MCF 10A (cell line): Measurements from ENCODE around the gene HAUS8. TPM values are rescaled to one million over a fixed set of nuclear protein-coding genes. Genes with fewer than 3 reads are reported as not detected.

Source experiments
- BruUV-seq: library from RNA; stranded (reverse); fragments of 400-500 nt; replicated peaks from 2 replicates; lab custom pipeline; 2021; lab: Mats Ljungman, UMichigan
- CTCF ChIA-PET: fragments of 300-600 bp; sonication (Branson Sonifier 250); formaldehyde crosslinking; extraction: SDS; loops from one replicate; lab custom pipeline; 2021; ENCODE audit warnings: antibody characterized with exemption, inconsistent platforms; lab: Yijun Ruan, JAX
- POLR2A ChIA-PET: fragments of 300-600, 350-650 bp; sonication (Branson Sonifier 250); formaldehyde crosslinking; extraction: SDS; loops from one replicate; lab custom pipeline; 2020; ENCODE audit warnings: antibody characterized with exemption, inconsistent platforms; lab: Yijun Ruan, JAX
- DNase-seq: peaks from one replicate; pipeline ENCODE4 v3.0.0-alpha.2; 2018; ENCODE audit not compliant: unreplicated experiment
- H3K27ac Mint-ChIP-seq: one replicate; pipeline ENCODE4 v1.8.0; 2022; ENCODE audit warnings: mild to moderate bottlenecking, low read depth, mixed read lengths; ENCODE audit not compliant: unreplicated experiment
- H3K27me3 Mint-ChIP-seq: one replicate; pipeline ENCODE4 v1.8.0; 2022; ENCODE audit warnings: mixed read lengths; ENCODE audit not compliant: insufficient read depth, unreplicated experiment
- H3K36me3 Mint-ChIP-seq: one replicate; pipeline ENCODE4 v1.8.0; 2022; ENCODE audit warnings: mild to moderate bottlenecking, moderate library complexity, mixed read lengths; ENCODE audit not compliant: insufficient read depth, unreplicated experiment
- H3K4me1 Mint-ChIP-seq: one replicate; pipeline ENCODE4 v1.8.0; 2022; ENCODE audit warnings: mixed read lengths; ENCODE audit not compliant: insufficient read depth, unreplicated experiment
- H3K4me3 Mint-ChIP-seq: one replicate; pipeline ENCODE4 v1.8.0; 2022; ENCODE audit warnings: mild to moderate bottlenecking, moderate library complexity, mixed read lengths; ENCODE audit not compliant: unreplicated experiment
- H3K9me3 Mint-ChIP-seq: one replicate; pipeline ENCODE4 v1.8.0; 2022; ENCODE audit warnings: mixed read lengths; ENCODE audit not compliant: unreplicated experiment
- intact Hi-C: fragments of 100-400 bp; cut with micrococcal nuclease; formaldehyde crosslinking; loops from 2 replicates; pipeline ENCODE4 v1.14.1; 2022
- total RNA-seq: library from RNA; stranded (reverse); gene quantifications from 2 replicates; pipeline ENCODE4 v1.2.3, GENCODE V29; 2022
- TF ChIP-seq, protein P1 (sequence below): fragments of 200-600 bp; IDR thresholded peaks from one replicate; pipeline ENCODE4 v1.8.0; 2022; ENCODE audit warnings: antibody characterized with exemption, mild to moderate bottlenecking; ENCODE audit not compliant: unreplicated experiment

The HAUS8 gene
- total RNA-seq, 1 experiment from 2014 or later, result 8.4 TPM

DNA sequence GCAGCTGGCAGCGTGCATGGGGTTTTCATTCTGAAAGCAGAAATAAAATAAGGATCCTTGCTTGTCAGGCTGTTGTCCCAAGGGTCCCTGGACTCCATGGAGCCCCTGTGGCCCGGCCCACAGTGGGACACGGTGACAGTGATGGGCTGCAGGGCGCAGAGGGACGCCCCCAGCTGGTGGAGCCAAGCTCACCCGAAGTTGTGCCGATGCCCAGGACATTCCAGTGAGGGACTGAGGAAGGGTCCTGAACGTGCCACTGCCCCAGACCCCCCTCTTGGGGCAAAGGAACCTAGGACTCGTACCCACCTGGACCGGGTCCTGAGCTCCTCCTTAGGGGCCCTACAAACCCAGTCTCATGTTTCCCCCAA lies 35.3 kb upstream of the HAUS8 start:
- H3K4me1 Mint-ChIP-seq, result peaks cover 30% of the 10 kb centered on the region
- BruUV-seq, result no TSS peak
- H3K36me3 Mint-ChIP-seq, result peaks cover 13% of the 10 kb centered on the region
- H3K9me3 Mint-ChIP-seq, result no peaks in the 10 kb centered on the region
- POLR2A ChIA-PET, result interaction anchor here (0.6 to 1.1 kb wide), 2 partner anchors 36 to 703 kb away, joined by 3 read pairs; no protein-coding TSS in a partner anchor
- no peak overlapping the region for H3K4me3 Mint-ChIP-seq
- H3K27ac Mint-ChIP-seq, result no peak overlapping the region
- no peaks in the 10 kb centered on the region for H3K27me3 Mint-ChIP-seq
- DNase-seq, result no peak
- CTCF ChIA-PET, result no interaction called here
- intact Hi-C loops, result no loop called here
- TF ChIP-seq, protein P1, sequence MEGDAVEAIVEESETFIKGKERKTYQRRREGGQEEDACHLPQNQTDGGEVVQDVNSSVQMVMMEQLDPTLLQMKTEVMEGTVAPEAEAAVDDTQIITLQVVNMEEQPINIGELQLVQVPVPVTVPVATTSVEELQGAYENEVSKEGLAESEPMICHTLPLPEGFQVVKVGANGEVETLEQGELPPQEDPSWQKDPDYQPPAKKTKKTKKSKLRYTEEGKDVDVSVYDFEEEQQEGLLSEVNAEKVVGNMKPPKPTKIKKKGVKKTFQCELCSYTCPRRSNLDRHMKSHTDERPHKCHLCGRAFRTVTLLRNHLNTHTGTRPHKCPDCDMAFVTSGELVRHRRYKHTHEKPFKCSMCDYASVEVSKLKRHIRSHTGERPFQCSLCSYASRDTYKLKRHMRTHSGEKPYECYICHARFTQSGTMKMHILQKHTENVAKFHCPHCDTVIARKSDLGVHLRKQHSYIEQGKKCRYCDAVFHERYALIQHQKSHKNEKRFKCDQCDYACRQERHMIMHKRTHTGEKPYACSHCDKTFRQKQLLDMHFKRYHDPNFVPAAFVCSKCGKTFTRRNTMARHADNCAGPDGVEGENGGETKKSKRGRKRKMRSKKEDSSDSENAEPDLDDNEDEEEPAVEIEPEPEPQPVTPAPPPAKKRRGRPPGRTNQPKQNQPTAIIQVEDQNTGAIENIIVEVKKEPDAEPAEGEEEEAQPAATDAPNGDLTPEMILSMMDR, result no peak

DNA sequence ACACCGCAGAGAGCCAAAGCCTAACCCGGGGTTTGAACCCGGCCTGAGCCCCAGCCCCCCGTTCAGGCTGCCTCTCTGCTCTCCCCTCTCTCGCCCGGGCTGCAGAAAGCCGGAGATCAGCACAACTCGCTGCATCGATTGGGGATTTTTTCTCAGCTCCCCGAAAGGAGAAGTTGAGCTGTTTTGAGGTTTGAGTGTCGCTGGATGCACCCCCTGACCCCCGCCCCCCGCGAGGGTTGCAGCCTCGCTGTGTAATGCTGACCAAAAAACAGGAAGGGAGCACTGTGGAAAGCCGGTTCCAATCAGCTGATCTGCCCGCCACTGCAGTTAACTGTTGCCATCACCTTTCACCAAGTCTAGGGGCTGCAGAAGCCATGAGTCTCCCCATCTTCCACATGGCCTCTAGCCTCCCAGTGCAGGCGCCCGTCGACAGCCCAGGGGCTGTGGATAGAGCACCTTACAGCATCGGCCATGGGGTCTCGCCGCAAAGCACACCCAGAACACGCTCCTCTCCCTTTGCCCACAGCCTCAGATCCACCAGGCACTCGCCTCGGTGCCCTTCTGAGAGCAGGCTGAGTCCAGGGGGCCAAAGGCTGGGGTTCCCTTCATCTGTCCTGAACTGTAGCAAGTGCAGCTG lies 34.8 kb upstream of the HAUS8 start:
- intact Hi-C loops, result no loop called here
- POLR2A ChIA-PET, result interaction anchor here (0.6 to 1.1 kb wide), 2 partner anchors 36 to 703 kb away, joined by 3 read pairs; no protein-coding TSS in a partner anchor
- CTCF ChIA-PET, result no interaction called here
- no peaks in the 10 kb centered on the region for H3K27me3 Mint-ChIP-seq
- H3K4me1 Mint-ChIP-seq, result peaks cover 30% of the 10 kb centered on the region
- H3K36me3 Mint-ChIP-seq, result peaks cover 13% of the 10 kb centered on the region
- DNase-seq, result no peak
- H3K27ac Mint-ChIP-seq, result peak overlapping the region; percentile 27
- BruUV-seq, result no TSS peak
- TF ChIP-seq, protein P1, result no peak
- no peak overlapping the region for H3K4me3 Mint-ChIP-seq
- H3K9me3 Mint-ChIP-seq, result no peaks in the 10 kb centered on the region

DNA sequence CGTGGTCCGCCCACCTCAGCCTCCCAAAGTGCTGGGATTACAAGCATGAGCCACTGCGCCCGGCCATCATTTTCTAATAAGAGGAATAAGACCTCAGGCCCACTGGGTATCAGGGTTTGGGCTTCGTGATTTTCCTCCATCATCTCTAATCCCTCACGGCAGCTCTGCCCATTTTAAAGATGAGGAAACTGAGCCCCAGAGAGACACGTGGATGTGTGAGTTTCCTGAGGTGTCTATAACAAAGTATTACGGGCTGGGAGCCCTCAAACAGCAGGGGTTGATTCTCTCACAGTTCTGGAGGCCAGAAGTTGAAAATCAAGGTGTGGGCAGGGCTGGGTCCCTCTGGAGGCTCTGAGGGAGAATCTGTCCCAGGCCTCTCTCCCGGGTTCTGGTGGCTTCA lies 34.0 kb upstream of the HAUS8 start:
- Mint-ChIP-seq H3K4me1 (peaks cover 28% of the 10 kb centered on the region), H3K36me3 (peaks cover 12% of the 10 kb centered on the region), H3K4me3 (no peak overlapping the region), H3K9me3 (no peaks in the 10 kb centered on the region), H3K27me3 (no peaks in the 10 kb centered on the region), H3K27ac (peak overlapping the region; percentile 27)
- TF ChIP-seq, protein P1, result no peak
- BruUV-seq, result no TSS peak
- POLR2A ChIA-PET, result interaction anchor here (1.8 to 3.4 kb wide), 2 partner anchors 9 to 34 kb away, joined by 5 to 12 read pairs; partner anchors contain the start of genes HAUS8 and MYO9B
- no peak for DNase-seq
- intact Hi-C loops, result no loop called here
- CTCF ChIA-PET, result interaction anchor here (0.6 to 1.2 kb wide), 3 partner anchors 13 to 43 kb away, joined by 3 read pairs; no protein-coding TSS in a partner anchor

DNA sequence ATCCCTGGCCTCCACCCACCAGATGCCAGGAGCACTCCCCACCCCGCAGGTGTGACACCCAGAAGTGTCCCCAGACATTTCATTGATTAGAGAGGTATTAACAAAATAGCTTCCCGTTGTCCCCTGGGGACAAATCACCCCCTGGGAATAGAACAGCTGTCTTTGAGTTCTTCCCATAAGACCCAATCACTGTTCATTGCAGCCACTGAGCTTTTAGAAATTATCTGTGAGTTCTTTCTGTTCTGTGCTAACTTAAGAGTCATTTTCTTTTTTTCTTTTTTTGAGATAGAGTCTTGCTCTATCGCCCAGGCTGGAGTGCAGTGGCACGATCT lies 33.2 kb upstream of the HAUS8 start:
- POLR2A ChIA-PET, result interaction anchor here (0.6 to 3.4 kb wide), 13 partner anchors 10 to 695 kb away, joined by 3 to 12 read pairs (median 3); partner anchors contain the start of genes HAUS8, MYO9B and OCEL1
- Mint-ChIP-seq H3K27ac (peak overlapping the region; percentile 87), H3K4me1 (peaks cover 20% of the 10 kb centered on the region), H3K4me3 (peak overlapping the region; percentile 59), H3K27me3 (no peaks in the 10 kb centered on the region), H3K36me3 (peaks cover 9% of the 10 kb centered on the region), H3K9me3 (peaks cover 1% of the 10 kb centered on the region)
- BruUV-seq, result no TSS peak
- TF ChIP-seq, protein P1, result no peak
- CTCF ChIA-PET, result interaction anchor here (0.6 to 1.2 kb wide), 4 partner anchors 11 to 42 kb away, joined by 3 to 5 read pairs (median 3); no protein-coding TSS in a partner anchor
- DNase-seq, result no peak
- intact Hi-C loops, result loop anchor here (1.0 kb wide), 1 partner anchor 28 kb away; no protein-coding TSS in a partner anchor
